NCI-H510A treated with DMSO at 0.1 percent for 48 hours (cell line): ENCODE data around the gene SLC26A8.
"Not testable (repeated sequence)": the region's sequence is repeated elsewhere in the genome, so short reads cannot be mapped to it uniquely, and the experiment has no call there.

Experiments used
- DNase-seq: peaks from one replicate; lab custom pipeline; 2025; lab: John Stamatoyannopoulos, UW

SLC26A8 gene

GRCh38 chr6:35941170-35941569 lies 83.3 kb downstream of the SLC26A8 start:
- not testable (repeated sequence) for DNase-seq

- not testable (repeated sequence) for DNase-seq
These were observed 84.4 kb downstream of the SLC26A8 start for GRCh38 chr6:35940014-35940413.

GRCh38 chr6:35939259-35939658 lies 85.2 kb downstream of the SLC26A8 start:
- DNase-seq, result not testable (repeated sequence)

- DNase-seq, result no peak
These were observed 87.6 kb downstream of the SLC26A8 start for GRCh38 chr6:35936681-35937359.

DNA sequence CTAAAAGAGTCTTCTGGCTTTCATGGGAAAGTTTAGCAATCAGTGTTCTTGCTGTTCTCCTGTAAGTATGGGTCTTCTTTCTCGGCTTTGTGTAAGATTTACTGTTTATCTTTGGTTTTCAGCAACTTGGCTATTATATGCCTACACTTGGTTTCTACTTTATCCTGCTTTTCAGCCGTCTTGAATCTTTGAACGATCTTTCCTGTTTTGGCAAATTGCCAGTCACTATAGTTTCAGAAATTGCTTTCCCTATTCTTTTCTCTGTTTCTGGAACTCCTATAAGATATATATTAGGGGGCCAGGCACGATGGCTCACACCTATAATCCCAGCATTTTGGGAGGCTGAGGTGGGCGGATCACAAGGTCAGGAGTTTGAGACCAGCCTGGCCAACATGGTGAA lies 89.0 kb downstream of the SLC26A8 start:
- DNase-seq, result no peak

DNA sequence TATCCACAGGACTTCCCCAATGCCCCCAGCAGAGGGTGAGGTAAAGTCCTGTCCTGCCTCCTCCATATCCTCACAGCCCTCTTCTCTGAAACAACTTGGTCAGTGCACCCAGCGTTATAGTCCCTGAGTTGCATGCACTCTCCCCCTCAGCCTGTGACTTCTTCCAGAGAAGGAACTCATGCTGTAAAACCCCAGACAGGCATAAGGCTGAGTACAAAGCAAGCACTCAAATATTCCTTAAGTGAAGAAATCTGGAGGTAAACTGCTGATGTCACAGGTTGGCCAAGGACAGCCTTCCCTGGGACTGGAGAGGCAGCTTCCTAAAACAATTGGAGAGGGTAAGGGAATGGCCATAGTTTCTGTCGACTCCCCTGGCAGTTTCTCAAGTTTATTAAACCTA lies 90.6 kb downstream of the SLC26A8 start:
- DNase-seq, result no peak

DNA sequence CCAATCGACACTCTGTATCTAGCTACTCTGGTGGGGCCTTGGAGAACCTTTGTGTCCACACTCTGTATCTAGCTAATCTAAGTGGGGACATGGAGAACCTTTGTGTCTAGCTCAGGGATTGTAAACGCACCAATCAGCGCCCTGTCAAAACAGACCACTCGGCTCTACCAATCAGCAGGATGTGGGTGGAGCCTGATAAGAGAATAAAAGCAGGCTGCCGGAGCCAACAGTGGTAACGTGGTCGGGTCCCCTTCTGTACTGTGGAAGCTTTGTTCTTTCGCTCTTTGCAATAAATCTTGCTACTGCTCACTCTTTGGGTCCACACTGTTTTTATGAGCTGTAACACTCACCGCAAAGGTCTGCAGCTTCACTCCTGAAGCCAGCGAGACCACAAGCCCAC lies 92.6 kb downstream of the SLC26A8 start:
- DNase-seq, result not testable (repeated sequence)

DNA sequence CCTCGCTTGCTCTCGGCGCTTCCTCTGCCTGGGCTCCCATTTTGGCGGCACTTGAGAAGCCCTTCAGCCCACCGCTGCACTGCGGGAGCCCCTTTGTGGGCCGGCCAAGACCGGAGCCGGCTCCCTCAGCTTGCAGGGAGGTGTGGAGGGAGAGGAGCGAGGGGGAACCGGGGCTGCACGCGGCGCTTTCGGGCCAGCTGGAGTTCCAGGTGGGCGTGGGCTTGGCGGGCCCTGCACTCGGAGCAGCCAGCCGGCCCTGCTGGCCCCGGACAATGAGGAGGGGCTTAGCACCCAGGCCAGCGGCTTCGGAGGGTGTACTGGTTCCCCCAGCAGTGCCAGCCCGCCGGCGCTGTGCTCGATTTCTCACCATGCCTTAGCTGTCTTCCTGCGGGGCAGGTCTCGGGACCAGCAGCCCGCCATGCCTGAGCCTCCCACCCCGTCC lies 93.3 kb downstream of the SLC26A8 start:
- DNase-seq, result no peak

DNA sequence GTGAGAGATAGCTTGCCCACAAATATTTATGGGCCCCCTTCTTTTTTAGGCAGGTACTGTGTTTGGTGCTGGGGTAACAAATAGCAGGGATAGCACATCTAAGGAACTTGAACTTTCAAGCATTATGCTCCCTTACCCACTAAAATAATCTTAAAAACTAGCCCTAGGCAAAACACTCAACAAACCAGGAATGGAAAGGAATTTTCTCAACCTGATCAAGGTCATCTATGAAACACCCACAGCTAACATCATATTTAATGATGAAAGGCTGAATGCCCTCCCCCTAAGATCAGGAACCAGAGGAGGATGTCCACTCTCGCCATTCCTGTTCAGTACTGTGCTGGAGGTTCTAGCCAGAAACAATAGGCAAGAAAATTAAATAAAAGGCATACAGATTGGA lies 94.8 kb downstream of the SLC26A8 start:
- no peak for DNase-seq

GRCh38 chr6:35926509-35927215 lies 97.8 kb downstream of the SLC26A8 start:
- no peak for DNase-seq

DNA sequence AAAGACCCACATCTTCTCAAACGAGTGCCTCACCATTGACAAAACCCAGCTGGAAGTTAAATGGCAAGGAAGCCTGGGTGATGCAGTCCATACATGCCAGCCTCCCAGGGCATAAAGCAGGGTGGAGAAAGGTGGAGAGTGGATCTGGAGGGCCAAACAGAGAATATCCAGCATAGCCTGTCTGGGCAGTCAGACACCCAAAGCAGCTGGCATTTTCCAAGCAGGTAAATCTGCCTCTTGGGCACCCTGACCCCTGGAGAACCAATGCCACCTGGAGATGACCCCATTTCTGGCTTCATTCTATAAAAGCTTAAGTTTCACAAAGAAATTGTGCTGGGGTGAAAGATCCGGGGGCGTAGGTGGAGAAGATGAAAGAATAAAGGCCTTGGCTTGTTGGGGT lies 98.5 kb downstream of the SLC26A8 start:
- no peak for DNase-seq

DNA sequence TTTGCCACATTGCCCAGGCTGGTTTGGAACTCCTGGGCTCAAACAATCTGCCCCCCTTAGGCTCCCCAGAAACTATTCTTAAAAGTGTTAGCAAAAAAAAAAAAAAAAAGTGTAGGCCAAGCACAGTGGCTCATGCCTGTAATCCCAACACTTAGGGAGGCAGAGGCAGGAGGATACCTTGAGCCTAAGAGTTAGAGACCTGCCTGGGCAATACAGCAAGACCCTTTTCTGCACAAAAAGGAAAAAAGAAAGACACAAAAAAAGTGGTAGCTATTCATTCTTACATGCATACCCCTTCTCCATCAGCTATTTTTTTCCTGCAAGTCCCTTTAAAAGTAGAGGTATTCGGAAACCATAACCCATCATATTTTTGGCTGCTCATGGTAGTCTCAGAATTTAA lies 100.3 kb downstream of the SLC26A8 start:
- no peak for DNase-seq

DNA sequence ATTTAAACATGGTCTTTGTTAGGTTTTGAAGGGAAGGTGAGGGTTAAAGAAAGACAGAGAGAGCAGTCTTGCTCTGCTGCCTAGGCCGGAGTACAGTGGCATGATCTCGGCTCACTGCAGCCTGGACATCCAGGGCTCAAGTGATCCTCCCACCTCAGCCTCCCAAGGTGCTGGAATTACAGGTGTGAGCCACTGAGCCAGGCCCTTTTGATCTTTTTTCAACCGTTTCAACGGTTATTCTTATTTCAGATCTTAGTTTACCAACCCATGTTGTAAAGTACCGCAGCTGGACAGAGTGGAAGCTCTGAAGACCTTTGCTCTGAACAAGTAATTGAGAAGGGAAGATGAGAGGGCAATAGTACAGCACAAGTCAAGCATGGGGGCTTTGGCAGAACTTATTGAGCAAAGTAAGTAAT lies 102.3 kb downstream of the SLC26A8 start:
- peak; percentile 53 for DNase-seq

- DNase-seq, result peak; percentile 94
These were observed 103.4 kb downstream of the SLC26A8 start, which contains the start of gene SRPK1 for GRCh38 chr6:35920793-35921732. SRPK1 (minus strand) TSS chr6:35921098; CDS start chr6:35921056, 42 bp downstream.

- peak; percentile 75 for DNase-seq
These were observed 104.4 kb downstream of the SLC26A8 start for GRCh38 chr6:35919827-35920751.

GRCh38 chr6:35919085-35919826 lies 105.2 kb downstream of the SLC26A8 start:
- DNase-seq, result peak; percentile 63

DNA sequence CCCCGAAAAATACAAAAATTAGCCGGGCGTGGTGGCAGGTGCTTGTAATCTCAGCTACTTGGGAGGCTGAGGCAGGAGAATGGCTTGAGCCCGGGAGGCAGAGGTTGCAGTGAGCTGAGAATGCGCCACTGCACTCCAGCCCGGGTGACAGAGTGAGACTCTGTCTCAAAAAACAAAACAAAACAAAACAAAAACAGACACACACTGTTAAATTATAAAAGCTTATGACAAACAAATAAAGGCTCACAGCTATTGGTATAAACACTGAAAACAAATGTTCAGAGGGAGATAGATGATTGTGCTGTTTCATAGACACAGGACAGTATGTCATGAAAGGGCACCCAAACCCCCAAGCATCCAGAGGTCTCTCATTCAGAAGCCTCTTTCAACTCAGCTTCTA lies 107.5 kb downstream of the SLC26A8 start:
- DNase-seq, result not testable (repeated sequence)

DNA sequence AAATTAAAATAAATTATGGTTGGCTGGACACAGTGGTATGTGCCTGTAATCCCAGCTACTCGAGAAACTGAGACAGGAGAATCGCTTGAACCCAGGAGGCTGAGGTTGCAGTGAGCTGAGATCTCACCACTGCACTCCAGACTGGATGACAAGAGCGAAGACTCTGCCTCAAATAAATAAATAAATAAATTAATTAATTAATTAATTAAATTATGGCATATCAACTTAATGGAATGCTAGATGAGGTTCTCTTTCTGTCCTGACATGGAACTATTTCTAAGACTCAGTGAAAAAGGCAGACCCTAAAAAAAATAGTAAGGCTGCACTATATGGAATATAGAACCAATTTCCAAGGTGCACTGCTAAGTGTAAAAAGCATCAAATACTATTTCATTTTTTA lies 108.4 kb downstream of the SLC26A8 start:
- no peak for DNase-seq

DNA sequence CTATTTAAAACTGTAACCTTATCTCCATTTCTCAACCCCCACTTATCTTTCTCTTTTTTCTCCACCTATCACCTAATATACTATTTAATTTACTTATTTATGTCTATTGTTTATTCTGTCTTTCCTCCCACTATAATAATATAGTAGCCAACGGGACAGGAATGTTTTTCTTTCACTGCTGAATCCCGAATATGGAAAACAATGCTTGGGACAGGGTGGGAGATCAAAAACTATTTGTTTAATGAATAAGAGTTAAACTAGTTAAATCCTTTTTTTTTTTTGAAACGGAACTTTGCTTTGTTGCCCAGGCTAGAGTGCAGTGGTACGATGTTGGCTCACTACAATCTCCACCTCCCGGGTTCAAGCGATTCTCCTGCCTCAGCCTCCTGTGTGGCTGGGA lies 109.9 kb downstream of the SLC26A8 start:
- DNase-seq, result no peak

DNA sequence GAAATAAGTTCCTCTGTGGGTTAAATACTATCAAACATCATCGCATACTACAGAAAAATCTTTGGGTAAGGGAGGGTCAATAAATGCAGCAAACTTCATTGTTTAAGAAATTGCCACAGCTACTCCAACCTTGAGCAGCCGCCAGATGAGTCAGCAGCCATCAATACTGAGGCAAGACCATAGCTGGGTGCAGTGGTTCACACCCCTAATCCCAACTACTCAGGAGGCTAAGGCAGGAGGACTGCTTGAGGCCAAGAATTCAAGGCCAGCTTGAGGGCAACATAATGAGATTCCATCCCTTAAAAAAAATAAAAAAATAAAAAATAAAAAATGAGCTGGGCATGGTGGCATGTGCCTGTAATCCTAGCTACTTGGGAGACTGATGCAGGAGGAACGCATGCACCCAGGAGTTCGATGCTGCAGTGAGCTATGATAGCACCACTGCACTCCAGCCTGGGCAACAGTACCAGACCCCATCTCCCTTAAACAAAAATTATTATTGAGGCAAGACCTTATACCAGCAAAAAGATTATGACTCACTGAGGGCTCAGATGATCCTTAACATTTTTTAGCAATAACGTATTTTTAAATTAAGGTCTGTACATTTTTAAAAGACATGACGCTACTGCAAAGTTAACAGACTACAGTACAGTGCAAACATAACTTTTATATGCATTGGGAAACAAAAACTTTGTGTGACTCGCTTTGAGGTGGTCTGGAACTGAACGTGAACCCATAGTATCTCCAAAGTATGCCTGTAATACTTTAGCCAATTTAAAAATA lies 112.4 kb downstream of the SLC26A8 start:
- DNase-seq, result no peak
